ENCODE results near the gene JUP.

The JUP gene

GRCh38 chr17:41758601-41759000 is 27.9 kb downstream of the JUP start:
- no peak for DNase-seq (ENCODE audit: low read depth)

GRCh38 chr17:41754066-41754465 is 32.4 kb downstream of the JUP start:
- no peak for DNase-seq (ENCODE audit: low read depth)

- DNase-seq (ENCODE audit: low read depth), result no peak
Measured at GRCh38 chr17:41751288-41751687, 35.2 kb downstream of the JUP start.

- no peak for DNase-seq (ENCODE audit: low read depth)
Measured at GRCh38 chr17:41750862-41751261, 35.6 kb downstream of the JUP start.

- DNase-seq (ENCODE audit: low read depth), result no peak
Measured at GRCh38 chr17:41748275-41748674, 38.2 kb downstream of the JUP start.

- no peak for DNase-seq (ENCODE audit: low read depth)
Measured at GRCh38 chr17:41741709-41742108, 44.8 kb downstream of the JUP start.

- no peak for DNase-seq (ENCODE audit: low read depth)
Measured at GRCh38 chr17:41740506-41740905, 46.0 kb downstream of the JUP start.

GRCh38 chr17:41739661-41740352 is 46.7 kb downstream of the JUP start:
- no peak for DNase-seq (ENCODE audit: low read depth)

GRCh38 chr17:41738801-41739112 is 47.8 kb downstream of the JUP start:
- DNase-seq (ENCODE audit: low read depth), result no peak

GRCh38 chr17:41738077-41738800 is 48.3 kb downstream of the JUP start:
- peak; percentile 73 for DNase-seq (ENCODE audit: low read depth)

GRCh38 chr17:41737680-41738023 is 48.9 kb downstream of the JUP start:
- no peak for DNase-seq (ENCODE audit: low read depth)

GRCh38 chr17:41736983-41737679 is 49.4 kb downstream of the JUP start:
- no peak for DNase-seq (ENCODE audit: low read depth)

- no peak for DNase-seq (ENCODE audit: low read depth)
Measured at GRCh38 chr17:41735744-41736143, 50.8 kb downstream of the JUP start.

GRCh38 chr17:41734949-41735313 is 51.6 kb downstream of the JUP start:
- no peak for DNase-seq (ENCODE audit: low read depth)

- DNase-seq (ENCODE audit: low read depth), result no peak
Measured at GRCh38 chr17:41734139-41734948, 52.2 kb downstream of the JUP start, which contains the start of gene HAP1. Gene HAP1 (minus strand): TSS chr17:41734643. CDS start chr17:41734634, 9 bp downstream.

- no peak for DNase-seq (ENCODE audit: low read depth)
Measured at GRCh38 chr17:41733348-41734138, 53.0 kb downstream of the JUP start.

GRCh38 chr17:41731836-41732235 is 54.7 kb downstream of the JUP start:
- no peak for DNase-seq (ENCODE audit: low read depth)

- DNase-seq (ENCODE audit: low read depth), result no peak
Measured at GRCh38 chr17:41730479-41730878, 56.0 kb downstream of the JUP start.

GRCh38 chr17:41728056-41728455 is 58.5 kb downstream of the JUP start:
- no peak for DNase-seq (ENCODE audit: low read depth)

- DNase-seq (ENCODE audit: low read depth), result no peak
Measured at GRCh38 chr17:41725134-41725533, 61.4 kb downstream of the JUP start.

- DNase-seq (ENCODE audit: low read depth), result no peak
Measured at GRCh38 chr17:41724476-41725050, 61.9 kb downstream of the JUP start.
